ENCODE measurements around the gene PKD1L1. TPM values are rescaled to one million over a fixed set of nuclear protein-coding genes. Genes with fewer than 3 reads are reported as not detected.

The PKD1L1 gene
- total RNA-seq, 1 donor from 2014 or later: 0.30 TPM

DNA sequence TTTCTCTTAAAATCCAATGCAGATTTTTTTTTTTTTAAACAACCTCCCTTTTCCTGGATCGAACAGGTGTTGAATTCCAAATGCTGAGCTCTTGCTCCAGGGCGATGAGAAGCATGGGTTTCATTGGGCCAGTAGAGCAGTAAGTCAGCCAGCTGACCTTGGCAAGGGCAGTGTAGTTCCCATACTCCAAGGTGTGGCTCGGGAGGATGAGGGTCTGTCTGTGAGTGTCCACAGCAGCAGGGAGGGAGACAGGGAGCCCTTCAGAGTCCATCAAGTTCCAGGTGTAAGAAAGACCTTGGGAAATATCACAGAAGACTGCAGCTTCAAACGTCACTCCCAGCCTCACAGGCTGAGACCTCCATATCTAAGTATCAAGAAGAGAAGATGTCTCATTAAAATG, 50.4 kb downstream of the PKD1L1 start:
- no peak for DNase-seq

- no peak for DNase-seq
These were observed 51.4 kb downstream of the PKD1L1 start for GRCh38 chr7:47896809-47897423.

DNA sequence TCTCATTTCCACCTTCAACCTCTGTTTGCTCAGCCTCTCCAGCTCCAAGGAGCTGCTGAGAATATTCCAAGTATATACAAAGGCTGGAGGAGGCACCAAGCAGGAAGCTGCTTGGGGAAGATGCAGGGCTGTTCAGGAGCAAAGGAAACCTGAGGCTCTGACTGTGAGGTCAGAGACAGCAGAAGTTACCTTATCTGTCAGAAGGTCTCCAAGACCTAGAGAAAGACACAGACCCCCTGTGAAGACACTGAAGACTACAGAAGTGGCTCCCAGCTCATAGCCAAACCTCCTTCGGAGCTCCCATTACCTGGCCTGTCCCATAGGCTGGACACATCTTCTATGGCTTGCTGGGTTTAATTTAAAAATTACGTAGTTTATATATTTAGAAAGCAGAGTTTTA, 53.2 kb downstream of the PKD1L1 start:
- DNase-seq: no peak

DNA sequence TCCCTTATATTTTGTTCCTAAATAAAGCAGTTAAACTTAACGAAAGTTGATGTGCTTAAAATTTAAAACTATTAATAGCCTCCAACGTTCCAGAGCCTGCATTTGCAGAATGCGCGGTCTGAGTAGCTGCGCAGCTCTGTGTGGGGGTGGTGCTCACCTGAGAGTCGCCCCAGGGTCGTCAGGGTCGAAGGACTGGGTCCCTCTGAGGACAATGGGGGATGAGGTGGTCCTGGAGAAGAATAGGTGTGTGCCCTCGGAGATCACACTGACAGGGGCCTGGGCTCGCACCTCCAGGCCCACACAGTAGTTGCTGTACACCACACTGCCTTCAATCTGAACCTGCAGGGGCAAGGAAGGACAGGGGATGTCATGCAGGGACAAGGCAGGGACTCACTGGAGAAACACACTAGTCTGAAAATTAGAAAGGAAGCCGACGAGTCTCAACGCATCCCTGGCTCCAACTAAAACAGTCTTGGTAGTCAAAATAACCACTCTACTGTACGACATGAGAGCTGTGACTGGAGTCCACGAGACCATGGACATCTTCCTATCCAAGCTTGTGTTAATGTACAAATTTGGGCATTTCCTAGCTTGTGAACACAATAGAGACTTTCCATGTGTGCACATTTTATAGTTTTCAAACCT, 54.4 kb downstream of the PKD1L1 start:
- no peak for DNase-seq

DNA sequence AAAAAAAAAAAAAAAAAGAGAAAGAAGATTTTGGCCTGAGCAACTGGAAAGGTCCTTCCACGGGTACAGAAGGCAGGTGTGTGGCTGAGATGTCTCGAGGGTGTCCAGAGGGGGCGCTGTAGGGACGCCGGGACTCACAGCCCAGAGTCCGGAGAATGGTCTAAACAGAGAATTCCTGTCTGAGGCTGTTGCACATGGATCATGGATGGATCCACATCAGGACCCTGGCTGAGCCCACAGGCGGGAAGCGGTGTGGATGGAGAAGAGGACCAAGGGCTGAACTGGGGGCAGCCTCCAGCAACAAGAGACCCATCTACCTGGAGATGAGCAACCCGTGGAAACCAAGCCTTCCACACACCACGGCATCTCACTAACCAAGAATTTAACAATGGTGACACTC, 55.0 kb downstream of the PKD1L1 start:
- DNase-seq: no peak

- DNase-seq: no peak
These were observed 57.7 kb downstream of the PKD1L1 start for GRCh38 chr7:47890606-47891005.

DNA sequence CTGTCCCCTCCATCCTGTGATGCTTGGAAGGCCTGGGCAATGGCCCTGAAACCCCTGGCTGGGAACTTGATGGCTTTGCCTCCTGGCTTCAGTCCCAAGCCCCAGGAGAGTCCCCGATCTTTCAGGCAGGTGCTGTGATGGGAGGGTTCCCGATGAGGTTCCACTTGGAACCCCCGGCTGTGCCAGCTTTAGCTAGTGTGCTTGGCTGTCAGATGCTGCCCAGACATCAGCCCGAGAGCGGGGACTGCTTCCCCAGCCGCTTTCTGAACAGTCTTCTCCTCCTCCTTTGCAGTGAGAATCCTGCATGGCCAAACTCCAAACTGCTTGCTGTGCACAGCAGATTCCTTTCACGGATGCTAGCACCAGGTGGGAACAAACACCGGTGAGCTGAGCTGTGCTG, 58.1 kb downstream of the PKD1L1 start:
- no peak for DNase-seq

- no peak for DNase-seq
These were observed 58.5 kb downstream of the PKD1L1 start for GRCh38 chr7:47889723-47890122.

DNA sequence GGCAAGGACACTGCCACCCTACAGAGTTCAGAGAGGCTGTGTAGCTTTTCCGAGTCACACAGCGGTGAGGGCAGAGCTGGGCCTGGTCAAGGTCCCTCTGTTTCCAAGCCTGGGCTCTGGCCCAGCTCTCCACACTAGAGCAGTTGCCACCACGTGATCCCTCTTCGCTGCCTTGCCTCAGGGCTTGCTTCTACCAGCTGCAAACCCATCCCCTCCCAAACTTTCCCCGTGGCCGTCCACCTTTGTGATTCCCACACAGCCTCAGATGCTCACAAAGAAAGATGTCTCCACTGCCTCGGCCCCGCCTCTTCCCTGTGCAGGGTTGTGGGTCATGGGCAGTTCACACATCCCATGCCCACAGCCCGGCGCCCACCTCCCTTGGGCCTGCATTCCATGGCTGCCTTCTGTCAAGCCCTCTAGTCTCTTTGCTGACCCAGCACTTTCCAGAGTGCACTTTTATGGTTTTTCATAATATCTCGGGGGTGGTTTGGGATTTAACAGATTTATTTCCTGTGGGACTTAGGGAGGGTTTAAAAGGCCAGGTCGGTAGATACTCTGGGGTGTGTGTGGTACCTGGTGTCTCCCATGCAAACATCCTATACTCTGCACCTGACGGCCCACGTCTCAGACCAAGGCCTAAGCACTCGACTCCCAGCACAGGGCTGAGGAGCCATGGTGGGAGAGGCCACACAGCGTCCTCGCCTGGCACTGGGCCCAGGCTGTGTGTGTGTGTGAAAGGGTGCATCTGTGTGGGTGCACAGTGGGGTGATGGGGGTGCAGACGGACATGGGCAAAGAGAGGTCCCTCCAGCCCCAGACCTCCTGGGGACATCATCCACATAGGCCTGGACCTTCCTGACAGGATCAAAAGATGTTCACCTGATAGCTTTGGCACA, 59.6 kb downstream of the PKD1L1 start:
- DNase-seq: no peak

DNA sequence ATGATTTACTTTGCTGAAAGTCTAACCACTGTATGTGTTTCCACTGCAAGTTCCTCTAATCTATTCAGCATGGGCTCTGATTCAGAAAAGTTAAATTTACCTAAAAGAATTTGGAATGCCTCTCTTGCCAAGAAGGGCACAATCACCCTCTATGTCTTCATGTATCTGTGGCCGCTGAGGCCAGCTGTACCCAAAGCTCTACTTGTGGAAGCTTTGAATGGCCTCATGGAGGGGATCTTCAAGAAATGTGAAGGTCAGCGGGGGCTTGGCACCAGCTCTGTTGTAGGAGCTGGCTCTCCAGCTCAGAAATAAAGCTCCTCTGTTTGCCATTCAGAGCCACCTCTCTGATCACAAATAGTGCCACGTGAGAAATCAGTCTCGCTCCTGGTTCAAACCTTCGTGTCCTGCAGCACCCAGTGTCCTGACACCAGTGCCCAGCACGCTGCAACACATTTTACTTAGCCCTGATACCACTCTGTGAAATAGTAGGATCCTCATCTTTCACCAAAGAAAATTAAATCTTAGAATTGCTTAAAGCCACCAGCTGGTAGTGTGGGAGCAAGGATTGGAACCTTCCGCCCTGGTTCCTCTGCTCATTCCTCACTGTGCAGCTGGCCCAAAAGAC, 61.1 kb downstream of the PKD1L1 start:
- DNase-seq: no peak

DNA sequence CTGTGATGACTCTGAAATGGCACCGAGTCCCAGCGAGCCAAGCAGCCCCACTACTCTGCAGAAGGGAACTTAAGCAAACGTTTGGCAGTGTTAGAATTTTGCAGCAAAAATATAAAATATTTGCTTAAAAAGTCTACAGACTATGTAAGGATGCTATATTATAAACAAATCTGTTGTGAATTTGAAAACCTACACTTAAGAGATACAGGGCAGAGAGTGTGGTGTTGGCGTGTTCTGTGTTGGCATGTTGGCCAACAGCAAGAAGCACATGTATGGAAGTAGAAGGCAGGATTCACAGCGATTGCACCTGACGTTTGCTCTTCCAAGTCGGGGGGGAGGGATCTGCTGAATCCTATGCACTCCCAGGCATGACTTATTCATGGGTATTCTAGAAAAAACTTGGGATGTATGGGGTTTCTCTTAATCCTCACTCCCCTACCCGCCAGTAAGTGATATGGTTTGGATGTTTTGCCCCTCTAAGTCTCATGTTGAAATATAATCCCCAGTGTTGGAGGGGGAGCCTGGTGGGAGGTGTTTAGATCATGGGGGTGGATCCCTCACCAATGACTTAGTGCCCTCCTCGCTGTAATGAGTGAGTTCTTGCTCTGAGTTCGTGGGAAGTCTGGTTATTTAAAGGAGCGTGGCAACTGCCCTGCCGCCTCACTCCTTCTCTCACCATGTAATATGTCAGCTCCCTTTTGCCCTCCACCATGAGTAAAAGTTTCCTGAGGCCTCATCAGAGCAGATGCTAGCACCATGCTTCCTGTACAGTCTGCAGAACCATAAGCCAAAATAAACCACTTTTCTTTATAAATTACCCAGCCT, 62.1 kb downstream of the PKD1L1 start:
- DNase-seq: no peak

DNA sequence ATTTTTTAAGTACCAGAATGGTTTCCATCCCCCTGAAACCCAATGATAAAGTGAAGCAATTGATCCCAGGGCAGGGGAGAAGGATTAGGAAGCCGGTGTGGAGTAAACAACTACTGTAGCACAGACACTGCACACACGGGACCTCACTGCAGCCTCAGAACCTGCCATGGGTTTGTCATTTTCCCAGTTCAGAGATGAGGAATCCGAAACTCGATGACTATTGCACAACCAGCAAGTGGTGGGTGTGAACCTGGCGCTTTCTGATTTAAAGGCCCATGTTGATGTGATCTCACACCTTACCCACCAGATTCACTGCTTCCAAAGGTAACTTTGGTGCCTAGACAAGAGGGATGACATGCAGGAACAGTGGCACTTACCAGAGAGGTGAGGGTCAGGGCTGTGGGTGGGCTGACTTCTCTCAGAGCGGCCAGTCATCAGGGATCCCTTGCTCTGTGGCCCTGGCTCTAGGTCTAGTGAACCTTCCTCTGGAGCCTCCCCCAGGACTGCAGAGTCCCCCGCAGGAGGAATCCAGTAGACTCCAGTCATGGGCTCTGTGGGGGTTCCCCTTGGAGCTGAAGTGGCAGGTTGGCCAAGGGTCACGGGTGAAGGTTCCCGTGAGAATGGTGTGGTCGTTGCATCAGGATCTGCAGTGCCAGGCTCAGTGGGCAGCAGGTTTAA, 62.8 kb downstream of the PKD1L1 start:
- DNase-seq: no peak

DNA sequence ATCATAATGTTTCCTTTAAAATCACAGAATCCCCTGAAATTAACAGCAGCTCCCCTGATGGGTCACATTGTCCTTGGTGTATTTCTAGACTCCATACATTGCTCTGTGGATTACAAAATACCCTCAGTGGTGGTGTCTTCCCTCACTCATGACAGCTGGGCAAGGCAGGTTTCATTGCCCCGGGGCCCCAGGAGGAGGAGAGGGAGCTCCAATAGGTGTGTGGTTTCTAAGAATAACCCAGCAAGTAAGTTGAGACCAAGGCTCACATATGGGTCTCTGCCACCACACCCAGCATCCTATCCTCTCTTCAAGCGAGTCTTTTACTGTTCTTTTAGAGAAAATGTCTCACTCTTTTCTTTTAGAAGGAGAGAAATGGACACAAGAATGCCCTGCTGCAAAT, 63.6 kb downstream of the PKD1L1 start:
- no peak for DNase-seq

DNA sequence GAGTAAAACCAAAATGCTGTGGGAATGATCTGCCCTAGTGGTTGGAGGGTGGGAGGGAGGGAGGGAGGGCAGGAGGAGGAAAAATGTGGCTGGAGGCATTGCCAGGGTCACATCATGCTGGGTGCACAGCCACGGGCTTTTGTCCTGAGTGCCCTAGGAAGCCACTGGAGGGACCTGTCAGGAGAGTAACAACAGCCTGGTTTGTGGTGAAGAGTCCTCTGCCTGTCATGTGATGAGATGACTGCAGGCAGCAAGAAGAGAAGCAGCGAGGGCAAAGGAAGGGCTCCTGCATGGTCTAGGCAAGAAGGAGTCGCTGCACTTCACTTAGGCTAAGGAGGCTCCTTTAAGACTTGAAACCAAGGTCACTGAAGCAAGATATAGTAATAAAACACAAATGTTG, 65.6 kb downstream of the PKD1L1 start:
- DNase-seq: no peak

DNA sequence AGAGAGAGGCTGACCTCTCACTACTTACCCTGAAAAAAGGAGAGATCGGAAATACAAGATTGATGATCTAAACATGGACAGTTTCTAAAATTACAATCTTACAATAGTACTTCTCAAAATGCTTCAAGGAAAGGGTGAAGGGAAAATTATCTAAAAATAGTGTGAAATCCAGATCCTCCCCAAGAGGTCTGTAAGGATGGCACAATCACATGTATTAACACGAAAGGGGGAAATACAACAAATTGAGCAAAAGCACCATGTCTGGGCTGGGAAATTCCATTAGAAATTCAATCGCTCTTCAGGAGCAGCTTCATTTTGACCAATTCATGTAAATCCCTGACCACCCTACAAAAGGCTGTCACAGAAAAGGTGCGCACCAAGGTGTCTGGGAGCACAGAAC, 67.0 kb downstream of the PKD1L1 start:
- DNase-seq: no peak

DNA sequence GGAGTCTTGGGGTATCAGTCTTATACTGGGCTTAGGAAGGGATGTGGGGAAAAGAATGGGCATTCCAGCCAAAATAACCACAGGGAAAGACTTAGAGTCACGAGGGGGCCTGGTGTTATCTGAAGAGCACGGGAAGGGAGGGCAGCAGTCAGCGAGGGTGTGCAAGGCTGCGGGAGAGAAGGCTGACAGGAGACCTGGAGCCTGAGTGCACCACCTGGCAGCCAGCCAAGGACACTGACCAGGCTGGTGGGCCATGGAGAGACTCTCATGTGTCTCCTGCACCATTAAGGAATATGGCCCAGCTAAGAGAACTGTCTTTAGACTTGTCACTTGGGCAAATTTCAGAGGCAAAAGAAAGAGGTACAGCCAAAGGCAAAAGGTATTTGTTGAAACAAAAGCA, 69.6 kb downstream of the PKD1L1 start:
- no peak for DNase-seq

DNA sequence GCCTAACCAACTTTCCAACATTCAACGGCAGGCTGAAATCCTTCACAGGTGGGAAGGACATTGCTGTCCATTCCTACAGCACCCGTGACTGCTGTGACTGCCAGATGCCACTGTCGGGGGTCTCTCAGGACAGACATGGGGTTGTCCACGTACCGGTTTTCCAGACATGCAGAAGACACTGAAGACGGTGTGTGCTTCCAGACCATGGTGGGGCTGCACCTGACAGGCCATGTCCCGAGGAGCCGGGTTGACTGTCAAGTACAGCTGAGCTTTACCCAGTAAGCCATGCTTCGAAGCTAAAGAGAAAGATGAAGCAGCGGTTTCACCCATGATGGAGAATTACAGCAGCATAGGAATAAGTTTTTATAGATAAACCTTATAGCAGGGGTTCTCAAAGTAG, 70.9 kb downstream of the PKD1L1 start:
- no peak for DNase-seq

DNA sequence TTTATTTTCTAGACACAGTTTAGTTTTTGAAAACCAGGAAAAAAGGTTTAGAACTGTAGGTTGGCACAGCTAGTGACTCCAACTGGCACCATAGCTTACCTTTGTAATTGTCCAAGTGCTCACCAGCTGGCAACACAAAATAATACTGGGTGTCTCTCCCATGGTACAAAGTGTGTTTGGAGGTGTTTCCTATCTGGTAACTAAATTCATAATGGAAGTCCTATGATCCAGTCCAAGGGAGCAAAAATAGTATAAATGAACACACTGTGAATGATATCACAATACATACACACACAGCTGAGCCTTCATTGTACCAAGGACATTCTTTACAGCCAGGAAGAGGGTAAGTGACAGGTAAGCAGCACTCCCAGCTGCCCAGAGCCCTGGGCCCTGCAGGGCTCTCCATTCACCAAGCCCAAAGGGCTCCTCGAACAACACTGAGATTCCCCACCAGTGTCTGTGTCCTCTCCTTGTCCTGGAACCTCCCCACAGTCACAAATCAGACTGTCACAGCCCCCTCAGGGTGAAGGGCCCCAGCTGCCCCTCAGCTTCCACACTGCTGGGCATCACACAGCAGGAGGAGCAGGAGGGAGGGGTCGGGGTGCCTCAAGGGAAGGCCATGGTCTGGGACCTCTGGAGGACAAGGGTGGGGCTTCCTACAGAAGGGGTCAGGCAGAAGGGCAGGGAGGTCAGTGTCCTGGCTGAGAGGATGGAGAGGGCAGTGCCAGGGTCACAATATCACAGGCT, 72.1 kb downstream of the PKD1L1 start:
- no peak for DNase-seq

DNA sequence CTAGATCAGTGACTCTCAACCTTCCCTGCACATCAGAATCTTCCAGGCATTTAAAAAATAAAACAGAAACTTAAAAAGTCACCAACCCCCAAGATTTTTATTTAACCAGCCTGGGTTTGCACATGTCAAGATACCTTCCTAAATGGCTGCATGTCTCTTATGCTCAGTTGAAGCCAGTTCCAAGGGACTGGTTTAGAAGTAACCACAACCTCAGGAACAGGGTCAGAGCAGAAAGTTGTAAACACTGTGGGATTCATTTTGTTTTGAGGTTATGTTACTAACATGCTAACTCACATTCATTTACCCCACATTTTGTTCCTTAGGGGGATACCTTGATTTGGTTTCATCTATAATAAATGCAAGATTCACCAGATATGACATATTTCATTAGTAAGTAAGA, 72.9 kb downstream of the PKD1L1 start:
- no peak for DNase-seq

GRCh38 chr7:47873762-47874161, 74.5 kb downstream of the PKD1L1 start:
- DNase-seq: no peak

- DNase-seq: no peak
These were observed 81.0 kb downstream of the PKD1L1 start for GRCh38 chr7:47867286-47867685.
